ENCODE data around the gene CALR.
"Not testable (repeated sequence)": the region's sequence is repeated elsewhere in the genome, so short reads cannot be mapped to it uniquely, and the experiment has no call there.

Gene CALR

DNA sequence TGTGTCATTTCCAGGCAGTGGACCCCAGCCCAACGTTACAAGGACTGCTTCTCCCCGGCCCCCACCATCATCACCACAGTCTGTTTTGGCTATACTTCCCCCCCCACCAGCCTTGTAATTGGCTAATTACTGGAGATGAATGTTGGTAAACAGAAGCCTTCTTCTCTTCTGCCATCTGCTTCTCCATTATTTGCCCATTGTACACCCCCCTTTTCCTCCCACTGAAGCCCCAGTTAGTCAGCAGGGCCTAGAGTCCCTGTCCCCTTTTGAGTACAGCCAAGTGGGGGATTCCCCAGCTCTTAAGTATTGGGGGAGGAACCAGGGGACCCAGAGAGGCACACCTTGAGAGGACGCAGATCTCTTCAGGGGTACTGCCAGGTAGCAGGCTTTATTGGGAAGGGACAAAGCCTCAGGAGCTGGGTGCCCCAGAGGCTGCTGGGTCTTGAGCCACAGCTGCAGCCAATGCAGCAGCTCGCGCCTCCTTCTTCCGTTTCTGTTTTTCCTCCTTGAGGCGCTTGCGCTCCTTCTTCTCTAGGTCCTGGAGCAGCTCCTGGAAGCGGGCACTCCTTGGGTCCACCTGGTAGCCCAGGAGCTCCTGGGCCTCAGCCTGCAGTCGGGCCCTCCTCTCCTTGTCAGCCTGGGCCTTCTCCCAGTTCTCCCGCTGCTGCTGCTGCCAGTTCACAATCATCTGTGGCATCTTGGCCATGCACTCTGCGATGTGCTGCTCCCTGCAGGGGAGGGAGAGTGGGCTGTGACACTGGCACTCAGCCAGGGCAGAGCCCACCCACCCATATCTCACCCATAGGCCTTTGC lies 15.6 kb downstream of the CALR start:
- DNase-seq: no peak

DNA sequence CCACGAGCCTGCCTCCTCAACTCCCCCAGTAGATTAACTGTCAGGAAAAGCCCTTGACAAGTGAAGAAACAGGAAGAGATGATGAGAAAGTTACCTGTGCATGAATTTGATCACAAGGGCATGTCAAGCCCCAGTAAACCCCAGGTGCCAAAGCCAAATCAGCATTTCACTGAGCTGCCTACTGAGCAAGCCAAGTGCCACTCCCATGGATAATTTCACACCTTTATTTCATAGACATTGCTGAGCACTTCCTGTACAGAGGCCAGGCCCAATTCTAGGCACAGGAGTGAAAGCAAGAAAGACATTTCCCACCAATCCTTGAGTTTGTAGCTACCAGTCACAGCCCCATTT lies 16.2 kb downstream of the CALR start:
- no peak for DNase-seq

DNA sequence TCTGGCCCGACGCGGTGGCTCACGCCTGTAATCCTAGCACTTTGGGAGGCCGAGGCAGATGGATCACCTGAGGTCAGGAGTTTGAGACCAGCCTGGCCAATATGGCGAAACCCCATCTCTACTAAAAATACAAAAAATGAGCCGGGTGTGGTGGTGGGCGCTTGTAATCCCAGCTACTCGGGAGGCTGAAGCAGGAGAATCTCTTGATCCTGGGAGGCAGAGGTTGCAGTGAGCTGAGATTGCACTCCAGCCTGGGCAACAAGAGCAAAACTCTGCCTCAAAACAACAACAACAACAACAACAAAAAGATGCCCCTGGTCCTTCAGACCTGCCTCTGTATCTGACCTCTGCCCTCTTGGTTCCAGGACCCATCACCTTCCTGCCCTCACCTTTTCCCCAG lies 17.2 kb downstream of the CALR start:
- not testable (repeated sequence) for DNase-seq

DNA sequence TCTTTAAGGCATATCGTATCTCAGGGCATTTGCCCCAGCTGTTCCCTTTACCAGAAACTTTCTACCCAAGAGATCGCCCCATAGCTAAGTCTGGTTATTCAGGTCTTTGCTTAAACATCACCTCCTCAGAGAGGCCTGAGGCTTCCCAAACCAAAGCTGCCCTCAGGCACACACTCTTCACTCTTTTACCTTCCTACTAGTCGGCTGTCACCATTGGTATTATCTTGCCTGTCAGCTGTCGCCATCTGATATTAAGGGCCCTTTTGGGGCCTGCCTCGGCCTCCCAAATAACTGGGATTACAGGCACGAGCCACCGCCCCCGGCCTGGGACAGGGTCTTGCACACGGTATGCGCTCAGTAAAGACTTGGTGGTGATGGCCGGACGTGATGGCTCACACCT lies 17.6 kb downstream of the CALR start:
- no peak for DNase-seq

DNA sequence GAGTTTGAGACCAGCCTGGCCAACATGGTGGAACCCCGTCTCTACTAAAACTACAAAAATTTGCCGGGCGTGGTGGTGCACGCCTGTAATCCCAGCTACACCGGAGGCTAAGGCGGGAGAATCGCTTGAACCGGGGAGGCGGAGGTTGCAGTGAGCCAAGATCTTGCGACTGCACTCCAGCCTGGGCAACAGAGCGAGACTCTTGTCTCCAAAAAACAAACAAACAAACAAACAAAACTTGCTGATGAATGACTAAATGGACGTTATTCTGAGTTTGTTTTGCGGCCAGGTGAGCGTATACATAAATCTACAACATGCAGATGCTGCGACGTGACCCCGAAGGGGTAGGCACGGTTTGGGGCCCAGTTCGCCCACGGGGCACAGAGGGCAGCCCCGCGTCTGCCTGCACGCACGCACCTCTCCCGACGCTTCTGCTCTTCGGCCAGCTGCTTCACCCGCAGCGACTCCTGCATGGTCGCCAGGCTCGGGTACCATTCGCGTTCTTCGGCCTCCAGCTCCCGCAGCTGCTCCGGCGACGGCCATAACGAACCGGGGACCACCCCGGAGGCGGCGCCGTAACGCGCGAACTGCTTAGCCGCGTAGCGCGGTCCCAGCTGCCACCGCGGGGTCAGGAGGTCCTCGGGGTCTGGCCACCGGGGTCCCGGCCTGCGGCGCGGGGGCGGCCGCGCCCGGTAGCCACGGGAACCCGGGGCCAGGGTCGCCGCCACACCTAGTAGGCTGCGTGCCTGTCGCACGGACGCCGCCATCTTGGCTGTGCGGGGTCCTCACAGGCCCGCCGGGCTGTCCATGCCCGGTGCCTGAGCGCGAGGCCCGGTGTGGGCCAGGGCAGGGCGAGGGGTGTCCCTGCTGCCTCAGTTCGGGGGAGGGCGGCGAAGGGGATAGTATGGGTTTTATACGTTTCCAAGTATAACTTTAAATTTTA lies 18.3 kb downstream of the CALR start, which contains the start of gene GADD45GIP1:
TSS of gene GADD45GIP1 (minus strand) at position 778 of the 943 bp plus-strand sequence. CDS start at position 767, 11 bp downstream.
- peak; percentile 72 for DNase-seq

DNA sequence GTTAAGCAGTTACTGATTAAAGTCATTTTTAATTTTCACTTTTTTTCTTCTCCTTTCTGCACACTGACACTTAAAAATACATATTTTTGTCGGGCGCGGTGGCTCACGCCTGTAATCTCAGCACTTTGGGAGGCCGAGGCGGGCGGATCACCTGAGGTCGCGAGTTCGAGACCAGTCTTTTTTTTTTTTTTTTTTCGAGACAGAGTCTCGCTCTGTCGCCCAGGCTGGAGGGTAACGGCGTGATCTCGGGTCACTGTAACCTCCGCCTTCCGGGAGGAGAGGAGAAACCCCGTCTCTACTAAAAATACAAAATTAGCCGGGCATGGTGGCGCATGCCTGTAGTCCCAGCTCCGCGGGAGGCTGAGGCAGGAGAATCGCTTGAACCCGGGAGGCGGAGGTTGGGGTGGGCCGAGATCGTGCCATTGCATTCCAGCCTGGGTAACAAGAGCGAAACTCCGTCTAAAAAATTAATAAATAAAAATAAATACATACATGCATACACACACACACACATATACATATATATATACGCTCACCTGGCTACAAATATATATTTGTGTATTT lies 19.1 kb downstream of the CALR start:
- DNase-seq: not testable (repeated sequence)

DNA sequence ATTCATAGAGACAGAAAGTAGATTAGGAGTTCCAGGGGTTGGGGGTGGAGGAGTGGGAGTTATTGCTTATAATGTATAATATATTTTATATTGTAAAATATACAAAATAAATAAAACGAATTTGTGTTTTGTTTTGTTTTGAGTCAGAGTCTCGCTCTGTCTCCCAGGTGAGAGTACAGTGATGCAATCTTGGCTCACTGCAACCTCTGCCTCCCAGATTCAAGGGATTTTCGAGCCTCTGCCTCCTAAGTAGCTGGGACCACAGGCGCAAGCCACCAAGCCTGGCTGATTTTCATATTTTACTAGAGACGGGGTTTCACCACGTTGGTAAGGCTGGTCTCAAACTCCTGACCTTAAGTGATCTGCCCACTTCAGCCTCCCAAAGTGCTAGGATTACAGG lies 21.1 kb downstream of the CALR start:
- DNase-seq: no peak

DNA sequence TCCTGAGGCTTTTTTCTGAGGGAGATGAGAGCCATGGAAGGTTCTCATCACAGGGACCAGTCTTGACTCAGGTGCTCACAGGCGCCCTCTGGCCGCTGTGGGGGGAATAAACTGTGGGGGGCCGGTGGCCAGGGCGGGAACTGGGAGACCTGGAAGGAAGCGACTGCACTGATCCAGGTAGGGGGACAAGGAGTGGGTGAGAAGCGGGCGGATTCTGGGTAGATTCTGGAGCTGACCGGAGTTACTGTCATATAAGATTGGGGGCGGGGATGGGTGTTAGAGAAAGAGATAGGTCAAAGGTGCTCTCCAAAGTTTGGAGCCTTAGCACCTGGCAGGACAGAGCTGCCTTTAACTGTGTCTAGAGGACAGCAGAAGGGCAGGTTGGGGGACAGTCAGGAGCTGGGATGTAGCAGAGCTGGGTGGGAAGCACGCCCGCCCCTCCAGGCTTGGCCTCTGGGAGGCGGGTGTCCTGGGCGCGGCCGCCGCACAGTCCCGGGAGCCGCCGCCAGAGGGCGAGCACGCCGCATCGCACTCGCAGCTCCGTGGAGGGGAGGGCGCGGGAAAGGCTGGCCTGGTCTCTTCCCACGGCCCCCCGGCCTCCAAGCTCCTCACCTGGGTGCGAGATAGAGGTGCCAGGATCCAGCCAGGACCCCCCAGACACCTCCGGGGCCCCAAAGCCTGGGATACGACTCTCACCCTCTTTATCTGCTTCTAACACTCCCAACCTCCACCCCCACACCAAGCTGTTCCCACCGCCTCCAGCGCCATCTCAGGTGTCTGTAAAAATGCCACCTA lies 26.8 kb downstream of the CALR start:
- peak; percentile 67 for DNase-seq

DNA sequence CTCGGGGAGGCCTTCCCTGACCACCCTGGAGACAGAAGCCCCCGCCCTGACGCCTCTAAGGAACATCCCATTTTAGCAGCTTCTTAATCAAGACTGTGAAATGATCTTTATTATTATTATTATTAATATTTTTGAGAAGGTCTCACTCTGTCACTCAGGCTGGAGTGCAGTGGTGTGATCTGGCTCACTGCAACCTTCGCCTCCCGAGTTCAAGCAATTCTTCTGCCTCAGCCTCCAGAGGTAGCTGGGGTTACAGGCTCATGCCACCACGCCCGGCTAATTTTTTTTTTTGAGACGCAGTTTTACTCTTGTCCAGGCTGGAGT lies 27.4 kb downstream of the CALR start:
- no peak for DNase-seq

DNA sequence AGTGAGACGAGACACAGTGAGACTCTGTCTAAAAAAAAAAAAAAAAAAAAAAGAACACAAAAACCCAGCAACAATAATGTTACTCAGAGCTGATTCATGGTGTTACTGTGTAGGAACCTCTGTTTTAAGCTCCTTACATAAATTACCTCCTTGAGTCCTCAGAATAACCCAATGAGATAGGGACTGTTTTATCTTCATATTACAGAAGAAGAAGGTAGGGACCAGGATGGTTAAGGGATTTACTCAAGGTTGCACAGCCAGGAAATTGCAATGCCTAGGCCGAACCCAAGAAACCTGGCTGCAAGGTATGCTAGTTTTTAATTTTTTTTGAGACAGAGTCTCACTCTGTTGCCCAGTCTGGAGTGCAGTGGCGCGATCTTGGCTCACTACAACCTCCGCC lies 29.5 kb downstream of the CALR start:
- DNase-seq: no peak

DNA sequence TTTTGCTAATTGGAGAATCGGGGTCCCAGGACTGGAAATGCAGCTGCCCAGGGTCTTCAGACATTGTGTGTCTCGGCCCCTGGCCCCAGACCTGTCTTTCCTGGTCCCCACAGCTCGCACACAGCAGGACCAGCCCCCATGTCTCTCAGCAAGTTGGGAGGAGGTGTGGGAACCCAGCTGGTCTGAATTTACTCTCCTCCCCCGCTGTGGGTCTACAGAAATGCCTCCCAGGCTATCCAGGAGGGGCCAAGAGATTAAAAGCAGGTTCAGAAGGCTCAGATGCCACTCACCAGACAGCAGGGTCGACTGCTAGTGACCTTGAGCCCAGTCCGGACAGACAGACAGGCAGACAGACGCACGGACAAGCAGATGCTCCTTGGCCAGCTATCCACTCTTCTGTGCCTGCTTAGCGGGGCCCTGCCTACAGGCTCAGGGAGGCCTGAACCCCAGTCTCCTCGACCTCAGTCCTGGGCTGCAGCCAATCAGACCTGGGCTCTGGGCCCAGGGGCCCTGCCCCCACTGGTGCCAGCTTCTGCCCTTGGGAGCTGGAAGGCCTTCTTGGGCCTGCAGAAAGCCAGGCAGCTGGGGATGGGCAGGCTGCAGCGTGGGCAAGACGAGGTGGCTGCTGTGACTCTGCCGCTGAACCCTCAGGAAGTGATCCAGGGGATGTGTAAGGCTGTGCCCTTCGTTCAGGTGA lies 31.0 kb downstream of the CALR start, which contains the start of gene DAND5:
TSS of gene DAND5 (plus strand) at position 285 of the 697 bp plus-strand sequence. CDS start at position 370, 85 bp downstream.
- no peak for DNase-seq

DNA sequence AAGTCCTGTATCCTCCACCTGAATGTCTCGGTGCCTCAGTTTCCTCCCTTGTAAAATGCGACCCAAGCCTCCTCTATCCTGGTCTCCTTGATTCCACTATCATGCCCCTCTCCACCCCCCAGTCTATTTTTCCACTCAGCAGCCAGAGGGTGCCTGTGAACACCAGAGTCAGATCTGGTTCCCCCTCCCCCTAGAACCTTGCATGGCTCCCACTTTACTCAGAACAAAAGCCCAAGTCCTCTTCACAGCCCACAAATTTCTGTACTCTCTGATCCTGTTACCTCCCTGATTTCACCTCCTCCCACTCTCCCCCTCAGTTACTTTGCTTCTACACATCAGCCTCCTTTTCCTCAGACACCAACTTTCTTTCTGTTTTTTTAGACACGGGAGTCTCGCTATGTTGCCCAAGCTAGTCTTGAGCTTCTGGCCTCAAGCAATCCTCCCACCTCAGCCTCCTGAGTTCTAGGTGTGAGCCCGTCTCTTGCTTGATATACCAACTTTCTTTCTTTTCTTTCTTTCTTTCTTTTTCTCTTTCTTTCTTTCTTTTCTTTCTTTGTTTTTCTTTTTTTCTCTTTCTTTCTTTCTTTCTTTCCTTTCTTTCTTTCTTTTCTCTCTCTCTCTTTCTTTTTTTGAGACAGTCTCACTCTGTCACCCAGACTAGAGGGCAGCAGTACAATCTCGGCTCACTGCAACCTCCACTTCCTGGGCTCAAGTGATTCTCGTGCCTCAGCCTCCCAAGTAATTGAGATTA lies 31.8 kb downstream of the CALR start:
- DNase-seq: no peak

DNA sequence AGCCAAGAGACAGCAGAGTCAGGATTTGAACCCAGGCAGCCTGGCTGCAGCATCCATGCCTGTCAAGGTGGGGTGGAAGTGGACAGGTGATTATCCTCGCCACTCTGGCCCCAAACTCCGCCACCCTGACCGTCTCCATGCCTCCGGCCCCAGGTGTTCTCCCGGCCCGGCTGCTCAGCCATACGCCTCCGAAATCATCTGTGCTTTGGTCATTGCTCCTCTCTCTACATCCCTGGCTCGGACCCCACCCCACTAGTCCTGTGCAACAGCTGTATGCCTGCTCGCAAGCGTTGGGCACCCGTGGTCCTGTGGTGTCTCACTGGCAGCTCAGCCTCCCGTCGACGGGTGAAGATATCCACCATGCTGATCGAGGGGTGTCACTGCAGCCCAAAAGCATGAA lies 34.8 kb downstream of the CALR start:
- DNase-seq: no peak

DNA sequence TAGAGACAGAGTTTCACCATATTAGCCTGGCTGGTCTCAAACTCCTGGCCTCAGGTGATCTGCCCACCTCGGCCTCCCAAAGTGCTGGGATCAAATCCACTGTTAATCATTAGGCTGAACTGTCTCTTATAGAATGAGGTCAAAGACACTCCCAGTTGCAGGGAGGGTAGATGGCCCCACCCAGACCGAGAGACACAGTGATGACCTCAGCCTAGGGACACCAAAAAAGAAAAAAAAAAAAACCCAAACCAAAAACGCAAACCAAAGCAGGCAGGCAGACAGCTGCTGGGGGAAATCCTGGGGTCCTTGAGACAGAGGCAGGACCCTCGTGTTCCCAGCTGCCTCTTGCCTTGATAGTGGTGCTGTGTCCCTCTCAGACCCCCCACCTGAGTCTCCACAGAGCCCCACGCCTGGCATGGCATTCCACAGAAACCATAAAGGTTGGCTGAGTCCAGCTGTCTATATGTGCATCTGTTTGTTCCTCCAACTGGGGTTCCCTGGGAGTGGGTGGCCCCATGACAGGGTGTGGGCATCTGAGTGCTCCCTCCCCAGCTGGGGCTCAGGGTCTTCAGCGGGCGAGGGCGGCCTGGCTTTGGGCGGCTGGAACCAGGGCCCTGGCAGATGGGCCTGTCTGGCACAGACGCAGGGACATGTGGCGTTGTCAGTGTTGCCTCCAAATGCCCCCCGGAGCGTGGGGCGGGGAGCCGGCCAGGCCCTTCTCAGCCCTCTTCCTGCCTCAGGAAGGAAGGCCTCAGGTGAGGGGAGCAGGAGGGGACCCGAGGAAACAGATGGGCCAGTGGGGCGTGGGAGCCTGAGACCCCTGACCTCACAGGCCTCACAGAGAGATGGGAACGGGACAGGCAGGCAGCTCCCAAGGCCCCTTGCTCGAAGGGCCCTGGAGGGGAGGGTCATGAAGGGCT lies 36.2 kb downstream of the CALR start:
- DNase-seq: no peak

DNA sequence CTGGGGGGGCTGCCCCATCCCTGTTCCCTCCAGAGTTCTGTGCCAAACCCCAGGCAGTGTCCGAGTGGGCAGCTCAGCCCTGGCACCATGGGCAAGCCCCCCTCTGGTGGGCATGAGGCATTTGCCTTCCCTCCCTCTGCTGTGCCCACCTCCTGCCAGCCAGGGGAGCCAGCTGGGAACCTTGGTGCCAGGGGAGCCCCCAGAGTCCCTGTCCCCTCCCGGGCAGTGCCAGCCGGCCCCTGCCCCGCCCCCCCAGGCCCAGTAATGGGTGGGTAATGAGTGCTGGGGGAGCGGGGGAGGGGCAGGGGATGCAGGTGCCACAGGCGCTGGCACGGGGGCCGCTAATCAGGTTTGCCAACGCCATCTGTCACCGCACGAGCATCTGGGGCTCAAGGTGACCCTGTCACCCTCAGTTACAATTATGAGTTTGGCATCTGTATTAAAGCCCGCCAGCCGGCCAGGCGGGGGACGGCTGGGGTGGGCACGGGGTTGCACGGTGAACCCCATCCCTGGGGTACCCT lies 36.9 kb downstream of the CALR start:
- no peak for DNase-seq

DNA sequence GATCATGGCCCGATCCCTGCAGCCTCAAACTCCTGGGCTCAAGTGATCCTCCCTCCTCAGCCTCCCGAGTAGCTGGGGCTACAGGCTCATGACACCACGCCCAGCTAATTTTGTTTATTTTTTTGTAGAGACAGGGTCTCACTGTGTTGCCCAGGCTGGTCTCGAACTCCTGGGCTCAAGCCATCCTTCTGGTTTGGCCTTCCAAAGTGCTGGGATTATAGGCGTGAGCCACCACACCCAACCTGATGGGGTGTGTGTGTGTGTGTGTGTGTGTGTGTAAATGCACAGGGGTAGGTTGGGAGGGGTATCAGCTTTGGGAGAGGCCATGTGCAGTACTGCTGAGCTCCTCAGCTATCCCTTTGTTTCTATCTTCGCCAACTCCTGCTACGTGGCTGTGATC lies 37.7 kb downstream of the CALR start:
- DNase-seq: not testable (repeated sequence)

DNA sequence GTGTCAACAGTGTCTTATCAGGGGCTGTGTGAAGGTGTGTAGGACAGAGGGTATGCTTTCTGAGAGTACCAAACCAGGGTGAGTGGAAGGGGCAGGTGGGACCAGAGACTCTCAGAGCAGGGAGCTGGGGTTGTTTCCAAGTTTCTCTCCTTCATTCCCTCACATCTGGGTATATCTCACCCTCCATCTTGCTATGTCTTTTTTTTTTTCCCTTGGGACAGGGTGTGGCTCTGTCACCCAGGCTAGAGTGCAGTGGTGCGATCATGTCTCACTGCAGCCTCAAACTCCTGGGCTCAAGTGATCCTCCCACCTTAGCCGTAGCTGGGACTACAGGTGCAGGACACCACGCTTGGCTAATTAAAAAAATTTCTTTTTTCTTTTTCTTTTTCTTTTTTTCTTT lies 41.6 kb downstream of the CALR start:
- no peak for DNase-seq

DNA sequence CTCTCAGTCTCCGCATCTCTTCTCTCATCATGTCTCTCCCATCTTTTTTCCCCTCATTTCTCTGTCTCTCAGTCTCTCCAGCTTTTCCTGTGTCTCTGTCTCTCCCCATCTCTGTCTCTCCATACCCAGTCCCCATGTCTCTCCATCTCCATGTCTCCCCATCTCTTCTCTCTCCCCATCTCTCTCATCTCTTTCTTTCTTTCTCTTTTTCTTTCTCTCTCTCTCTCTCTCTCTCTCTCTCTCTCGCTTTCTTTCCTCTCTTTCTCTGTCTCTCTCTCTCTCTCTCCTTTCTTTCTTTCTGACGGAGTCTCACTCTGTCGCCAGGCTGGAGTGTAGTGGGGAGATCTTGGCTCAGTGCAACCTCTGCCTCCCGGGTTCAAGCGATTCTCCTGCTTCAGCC lies 44.2 kb downstream of the CALR start:
- DNase-seq: no peak

DNA sequence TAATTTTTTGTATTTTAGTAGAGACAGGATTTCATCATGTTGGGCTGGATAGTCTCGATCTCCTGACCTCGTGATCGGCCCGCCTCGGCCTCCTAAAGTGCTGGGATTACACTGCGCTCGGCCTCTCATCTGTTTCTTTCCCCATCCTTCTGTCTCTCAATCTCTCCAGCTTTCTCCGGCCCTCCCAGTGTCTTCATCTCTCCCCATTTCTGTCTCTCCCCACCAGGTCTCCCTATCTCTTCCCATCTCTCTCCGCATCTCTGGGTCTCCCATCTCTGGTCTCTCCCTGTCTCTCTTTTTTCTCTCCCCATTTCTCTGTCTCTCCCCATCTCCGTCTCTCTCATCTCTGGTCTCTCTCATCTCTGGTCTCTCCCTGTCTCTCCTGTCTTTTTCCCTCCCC lies 44.7 kb downstream of the CALR start:
- no peak for DNase-seq

DNA sequence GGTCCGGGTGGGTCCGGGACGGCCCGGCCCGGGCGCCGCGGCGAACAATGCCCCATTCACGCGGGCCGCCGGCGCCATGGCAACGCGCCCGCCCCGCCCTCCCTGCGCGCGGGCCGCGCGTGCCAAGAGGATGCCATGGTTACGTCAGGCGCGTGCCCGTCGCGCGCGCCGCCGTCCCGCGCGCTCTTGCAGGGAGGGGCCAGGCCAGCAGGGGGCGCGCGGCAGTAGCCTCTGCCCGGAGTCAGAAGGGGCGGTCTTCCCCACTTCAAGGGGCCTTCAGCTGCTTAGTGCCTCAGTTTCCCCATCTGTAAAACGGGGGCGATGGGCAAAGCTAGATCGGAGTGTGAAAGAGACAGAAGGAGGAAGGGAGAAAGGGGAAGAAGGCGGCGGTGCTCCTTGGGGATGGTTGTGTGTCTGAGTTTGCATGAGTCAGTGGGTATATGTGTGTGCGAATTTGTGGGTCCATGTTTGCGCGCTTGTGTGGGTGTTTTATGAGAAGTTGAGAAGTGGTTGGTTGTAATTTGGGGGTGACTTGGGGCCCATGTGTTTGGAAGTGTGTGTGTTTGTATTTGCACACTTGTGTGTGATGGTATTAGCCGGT lies 45.2 kb downstream of the CALR start:
- peak; percentile 78 for DNase-seq
